Measurements from ENCODE around the gene AGRN.
A peak's percentile ranks its signal among the peaks of the same experiment; 100 is the strongest.
"Not testable (repeated sequence)": the region's sequence is repeated elsewhere in the genome, so short reads cannot be mapped to it uniquely, and the experiment has no call there.

The AGRN gene

GRCh38 chr1:1094981-1095380 lies 75.1 kb downstream of the AGRN start:
- DNase-seq, result no peak

DNA sequence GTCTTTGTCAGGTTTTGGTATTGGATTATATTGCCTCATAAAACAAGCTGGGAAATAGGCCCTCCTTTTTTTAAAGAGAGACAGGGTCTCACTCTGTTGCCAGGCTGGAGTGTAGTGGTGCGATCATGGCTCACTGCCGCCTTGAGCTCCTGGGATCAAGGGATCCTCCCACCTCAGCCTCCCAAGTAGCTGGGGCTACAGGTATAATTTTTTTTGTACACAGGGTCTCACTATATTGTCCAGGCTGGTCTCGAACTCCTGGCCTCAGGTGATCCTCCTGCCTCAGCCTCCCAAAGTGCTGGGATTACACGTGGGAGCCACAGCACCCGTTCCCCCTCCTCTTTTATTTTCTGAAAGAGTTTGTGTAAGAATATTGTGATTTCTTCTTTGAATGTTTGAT lies 76.2 kb downstream of the AGRN start:
- not testable (repeated sequence) for DNase-seq

DNA sequence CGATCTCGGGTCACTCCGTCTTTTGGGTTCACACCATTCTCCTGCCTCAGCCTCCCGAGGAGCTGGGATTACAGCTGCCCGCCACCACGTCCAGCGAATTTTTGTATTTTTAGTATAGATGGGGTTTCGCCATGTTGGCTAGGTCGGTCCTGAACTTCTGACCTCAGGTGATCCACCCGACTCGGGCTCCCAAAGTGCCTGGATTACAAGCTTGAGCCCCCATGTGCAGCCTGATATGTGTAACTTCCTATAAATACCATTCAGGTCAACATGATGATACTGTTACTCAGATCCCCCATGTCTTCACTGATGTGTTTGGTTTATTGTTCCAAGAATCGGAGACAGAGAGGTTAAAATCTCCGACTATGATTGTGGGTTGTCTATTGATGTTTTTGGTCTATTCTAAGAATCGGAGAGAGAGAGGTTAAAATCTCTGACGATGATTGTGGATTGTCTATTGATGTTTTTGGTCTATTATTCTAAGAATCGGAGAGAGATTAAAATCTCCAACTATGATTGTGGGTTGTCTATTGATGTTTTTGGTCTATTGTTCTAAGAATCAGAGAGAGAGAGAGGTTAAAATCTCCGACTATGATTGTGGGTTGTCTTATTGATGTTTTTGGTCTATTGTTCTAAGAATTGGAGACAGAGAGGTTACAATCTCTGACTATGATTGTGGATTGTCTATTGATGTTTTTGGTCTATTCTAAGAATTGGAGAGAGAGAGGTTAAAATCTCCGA lies 78.9 kb downstream of the AGRN start:
- no peak for DNase-seq

- no peak for DNase-seq
Observed at GRCh38 chr1:1099506-1100183, 79.7 kb downstream of the AGRN start.

DNA sequence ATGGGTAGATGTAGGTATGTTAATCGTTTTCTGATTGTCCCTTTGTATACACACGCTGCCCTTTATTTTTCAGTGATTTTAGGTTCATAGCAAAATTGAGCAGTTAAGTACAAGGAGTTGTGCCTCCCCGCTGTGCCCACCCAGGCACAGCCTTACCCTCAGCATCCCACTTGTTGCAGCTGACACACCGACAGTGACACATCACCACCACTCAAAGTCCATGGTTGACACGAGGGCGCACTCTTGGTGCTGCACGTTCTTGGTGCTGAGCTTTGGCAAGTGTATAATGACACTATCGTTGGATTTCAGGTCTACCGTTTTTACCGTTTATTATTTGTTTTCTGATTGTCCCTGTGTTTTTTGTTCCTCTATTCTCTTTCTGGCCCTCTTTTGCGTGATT lies 80.4 kb downstream of the AGRN start:
- no peak for DNase-seq

DNA sequence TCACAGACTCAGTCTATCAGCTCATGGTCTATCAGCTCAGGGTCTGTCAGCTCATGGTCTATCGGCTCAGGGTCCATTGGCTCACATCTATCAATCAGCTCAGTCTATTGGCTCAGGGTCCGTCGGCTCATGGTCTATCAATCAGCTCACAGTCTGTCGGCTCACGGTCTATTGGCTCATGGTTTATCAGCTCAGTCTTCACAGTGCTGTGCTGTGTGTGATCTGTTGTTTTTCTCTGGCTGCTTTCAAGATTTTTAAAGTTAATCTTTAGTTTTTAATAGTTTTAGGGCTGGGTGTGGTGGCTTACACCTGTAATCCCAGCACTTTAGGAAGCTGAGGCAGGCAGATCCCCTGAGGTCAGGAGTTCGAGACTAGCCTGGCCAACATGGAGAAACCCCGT lies 81.6 kb downstream of the AGRN start:
- no peak for DNase-seq

GRCh38 chr1:1104152-1104551 lies 84.2 kb downstream of the AGRN start:
- DNase-seq, result peak; percentile 52 to 79 (median 76)

Data from suppressor macrophage (primary cell).